Activated T-cell treated with anti-CD3 and anti-CD28 coated beads, Interleukin-2, amount 50 U/mL, for 24 hours (primary cell): Measurements from ENCODE around the gene NUP205.
"Not testable (repeated sequence)": the region's sequence is repeated elsewhere in the genome, so short reads cannot be mapped to it uniquely, and the experiment has no call there.

Experiments used
- DNase-seq: peaks from one replicate; pipeline ENCODE4 v3.0.0-alpha.2; 2020
- H3K27ac Mint-ChIP-seq: 2 replicates; pipeline ENCODE4 v1.8.0; 2020; ENCODE audit warnings: mild to moderate bottlenecking, mixed read lengths
- H3K27me3 Mint-ChIP-seq: 2 replicates; pipeline ENCODE4 v1.8.0; 2020; ENCODE audit warnings: mixed read lengths
- H3K36me3 Mint-ChIP-seq: 2 replicates; pipeline ENCODE4 v1.8.0; 2020; ENCODE audit warnings: low read depth, mixed read lengths
- H3K4me1 Mint-ChIP-seq: 2 replicates; pipeline ENCODE4 v1.8.0; 2020; ENCODE audit warnings: low read depth, mixed read lengths
- H3K4me3 Mint-ChIP-seq: 2 replicates; pipeline ENCODE4 v1.8.0; 2020; ENCODE audit warnings: mild to moderate bottlenecking, moderate library complexity, mixed read lengths
- H3K9me3 Mint-ChIP-seq: 2 replicates; pipeline ENCODE4 v1.8.0; 2020; ENCODE audit warnings: mixed read lengths

NUP205 gene

DNA sequence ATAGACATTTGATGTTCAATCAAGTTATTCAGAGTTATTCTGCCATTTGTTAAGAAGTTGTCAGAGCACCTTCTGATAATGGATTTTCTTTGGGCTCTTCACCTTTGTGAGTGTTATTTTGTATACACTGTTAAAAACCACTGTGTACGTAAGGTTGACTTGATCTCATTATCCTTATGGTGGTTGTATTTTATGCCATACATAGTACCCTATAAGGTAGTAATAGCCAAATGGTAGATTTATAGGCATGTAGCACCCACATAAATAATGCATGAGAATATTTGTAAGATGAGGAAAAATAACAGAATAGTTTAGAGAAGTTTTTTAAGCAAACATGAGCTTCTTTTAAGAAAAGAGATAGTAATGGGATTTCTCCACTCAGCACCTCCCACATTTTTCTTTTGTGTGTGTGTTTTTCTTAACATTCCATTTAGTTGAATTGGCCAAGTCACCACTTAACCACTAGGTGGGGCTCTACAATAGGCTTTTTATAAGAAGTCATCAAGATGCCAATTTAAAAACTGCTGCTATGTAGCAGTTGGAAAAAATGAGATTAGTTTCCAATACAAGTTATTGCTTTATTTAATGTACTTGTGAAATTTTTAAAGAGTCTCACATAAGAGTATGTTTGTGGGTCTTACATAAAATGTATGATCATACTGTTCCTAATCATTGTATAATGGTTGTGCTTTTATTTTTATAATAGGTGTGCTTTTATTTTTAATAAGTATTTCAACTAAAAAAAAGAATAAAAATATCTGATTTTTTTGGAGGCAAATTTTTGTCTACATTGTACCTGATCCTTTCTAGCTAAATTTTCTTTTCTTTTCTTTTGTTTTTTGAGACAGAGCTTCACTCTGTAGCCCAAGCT, 63.5 kb downstream of the NUP205 start:
- Mint-ChIP-seq H3K27me3 (no peaks in the 10 kb centered on the region), H3K27ac (no peak overlapping the region), H3K36me3 (peaks cover 90% of the 10 kb centered on the region), H3K4me1 (no peaks in the 10 kb centered on the region), H3K4me3 (no peak overlapping the region), H3K9me3 (no peaks in the 10 kb centered on the region)
- no peak for DNase-seq

- Mint-ChIP-seq H3K4me1 (no peaks in the 10 kb centered on the region), H3K4me3 (no peak overlapping the region), H3K36me3 (peaks cover 89% of the 10 kb centered on the region), H3K27ac (no peak overlapping the region), H3K9me3 (no peaks in the 10 kb centered on the region), H3K27me3 (no peaks in the 10 kb centered on the region)
- no peak for DNase-seq
Observed at GRCh38 chr7:135634191-135634878, 76.6 kb downstream of the NUP205 start.

GRCh38 chr7:135639690-135640089, 82.0 kb downstream of the NUP205 start:
- Mint-ChIP-seq H3K27ac (peak overlapping the region; percentile 59), H3K36me3 (peaks cover 90% of the 10 kb centered on the region)
- H3K4me1 Mint-ChIP-seq, H3K4me3 Mint-ChIP-seq, H3K9me3 Mint-ChIP-seq, H3K27me3 Mint-ChIP-seq, DNase-seq: not testable (repeated sequence)

DNA sequence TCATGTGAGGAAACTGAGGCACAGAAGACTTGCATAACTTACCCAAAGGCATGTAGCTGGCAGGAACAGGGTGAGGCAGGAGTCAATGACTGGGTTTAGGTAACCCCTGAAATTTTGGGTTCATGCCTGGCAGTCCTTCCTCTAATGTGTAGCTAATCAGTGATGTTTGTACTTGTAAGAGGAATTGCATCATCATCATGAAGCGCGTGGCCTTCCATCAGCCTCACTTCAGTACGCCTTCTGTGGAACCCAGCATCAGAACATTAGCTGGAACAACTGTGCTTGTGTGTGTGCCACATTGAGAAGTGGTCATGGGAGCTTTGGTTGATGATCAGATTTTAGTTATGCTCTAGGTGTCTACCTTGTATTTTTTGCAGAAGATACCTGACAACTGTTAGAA, 86.4 kb downstream of the NUP205 start:
- Mint-ChIP-seq H3K36me3 (peaks cover 93% of the 10 kb centered on the region), H3K9me3 (no peaks in the 10 kb centered on the region), H3K4me1 (no peaks in the 10 kb centered on the region), H3K27me3 (no peaks in the 10 kb centered on the region), H3K27ac (peak overlapping the region; percentile 62), H3K4me3 (no peak overlapping the region)
- DNase-seq, result no peak

- Mint-ChIP-seq H3K4me1 (no peaks in the 10 kb centered on the region), H3K36me3 (peaks cover 92% of the 10 kb centered on the region), H3K4me3 (no peak overlapping the region), H3K27ac (peak overlapping the region; percentile 26), H3K9me3 (no peaks in the 10 kb centered on the region), H3K27me3 (no peaks in the 10 kb centered on the region)
- DNase-seq, result no peak
Observed at GRCh38 chr7:135644729-135645128, 87.0 kb downstream of the NUP205 start.

GRCh38 chr7:135645296-135645904, 87.7 kb downstream of the NUP205 start:
- no peaks in the 10 kb centered on the region for H3K9me3 Mint-ChIP-seq
- H3K27me3 Mint-ChIP-seq, result no peaks in the 10 kb centered on the region
- peaks cover 92% of the 10 kb centered on the region for H3K36me3 Mint-ChIP-seq
- H3K4me1 Mint-ChIP-seq, result no peaks in the 10 kb centered on the region
- no peak for DNase-seq
- no peak overlapping the region for H3K4me3 Mint-ChIP-seq
- H3K27ac Mint-ChIP-seq, result no peak overlapping the region

GRCh38 chr7:135647755-135648154, 90.0 kb downstream of the NUP205 start:
- Mint-ChIP-seq H3K9me3 (no peaks in the 10 kb centered on the region), H3K27me3 (no peaks in the 10 kb centered on the region), H3K4me3 (no peak overlapping the region), H3K27ac (no peak overlapping the region), H3K36me3 (peaks cover 84% of the 10 kb centered on the region), H3K4me1 (no peaks in the 10 kb centered on the region)
- no peak for DNase-seq

DNA sequence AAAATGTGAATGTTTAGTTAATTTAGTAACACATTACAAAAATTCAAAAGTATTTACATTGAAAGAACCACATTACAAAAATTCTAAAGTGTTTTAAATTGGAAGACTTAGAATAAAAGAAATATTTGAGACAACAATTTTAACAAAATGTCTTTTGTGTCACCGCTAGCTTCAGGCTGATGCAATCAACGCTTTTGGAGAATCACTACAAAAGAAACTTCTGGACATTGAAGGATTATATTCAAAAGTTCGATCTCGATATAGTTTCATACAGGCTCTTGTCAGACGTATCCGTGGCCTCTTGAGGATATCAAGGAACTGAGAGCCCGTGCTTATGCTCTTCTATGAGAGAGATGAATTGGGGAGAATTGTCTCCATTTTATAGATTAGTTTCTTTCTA, 90.5 kb downstream of the NUP205 start:
- no peak overlapping the region for H3K4me3 Mint-ChIP-seq
- no peak for DNase-seq
- H3K36me3 Mint-ChIP-seq, result peaks cover 80% of the 10 kb centered on the region
- no peaks in the 10 kb centered on the region for H3K27me3 Mint-ChIP-seq
- H3K4me1 Mint-ChIP-seq, result no peaks in the 10 kb centered on the region
- no peak overlapping the region for H3K27ac Mint-ChIP-seq
- H3K9me3 Mint-ChIP-seq, result no peaks in the 10 kb centered on the region

DNA sequence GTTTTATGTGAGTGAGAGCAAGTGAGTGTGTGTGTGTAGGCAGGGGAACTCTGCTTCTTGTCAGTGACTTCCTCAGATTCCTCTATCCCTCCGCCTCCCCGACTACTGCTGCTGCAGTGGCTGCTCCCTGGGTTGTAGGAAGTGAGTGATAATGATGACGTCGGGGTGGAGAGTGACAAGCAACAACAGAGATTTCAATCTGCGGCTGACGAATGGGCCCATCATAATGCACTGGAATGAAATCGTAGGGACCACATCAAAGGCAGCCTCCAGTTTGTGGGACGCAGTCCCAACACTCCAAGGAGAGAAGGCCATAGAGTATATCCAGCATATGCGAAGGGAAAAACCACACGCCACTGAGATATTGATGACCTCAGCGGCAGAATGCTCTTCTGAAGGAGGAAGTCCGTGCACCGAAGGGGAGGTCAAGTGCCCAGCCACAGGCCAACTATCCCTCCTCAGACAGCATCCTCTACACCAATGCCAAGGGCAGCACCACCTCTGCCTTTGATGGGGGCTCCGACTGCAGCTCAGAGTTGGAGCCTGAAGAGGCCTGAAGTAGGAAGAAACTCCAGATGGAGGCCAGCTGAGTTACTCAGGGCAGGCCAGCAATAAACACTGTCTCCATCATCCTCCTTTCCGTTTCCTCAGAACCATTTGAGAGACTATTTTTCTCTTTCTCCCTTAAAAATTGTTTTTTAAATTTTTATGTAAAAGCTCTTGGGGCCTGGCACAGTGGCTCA, 93.3 kb downstream of the NUP205 start:
- H3K27ac Mint-ChIP-seq, result peak overlapping the region; percentile 47
- H3K4me1 Mint-ChIP-seq, result no peaks in the 10 kb centered on the region
- H3K36me3 Mint-ChIP-seq, result peaks cover 53% of the 10 kb centered on the region
- H3K27me3 Mint-ChIP-seq, result no peaks in the 10 kb centered on the region
- no peaks in the 10 kb centered on the region for H3K9me3 Mint-ChIP-seq
- DNase-seq, result no peak
- H3K4me3 Mint-ChIP-seq, result no peak overlapping the region

DNA sequence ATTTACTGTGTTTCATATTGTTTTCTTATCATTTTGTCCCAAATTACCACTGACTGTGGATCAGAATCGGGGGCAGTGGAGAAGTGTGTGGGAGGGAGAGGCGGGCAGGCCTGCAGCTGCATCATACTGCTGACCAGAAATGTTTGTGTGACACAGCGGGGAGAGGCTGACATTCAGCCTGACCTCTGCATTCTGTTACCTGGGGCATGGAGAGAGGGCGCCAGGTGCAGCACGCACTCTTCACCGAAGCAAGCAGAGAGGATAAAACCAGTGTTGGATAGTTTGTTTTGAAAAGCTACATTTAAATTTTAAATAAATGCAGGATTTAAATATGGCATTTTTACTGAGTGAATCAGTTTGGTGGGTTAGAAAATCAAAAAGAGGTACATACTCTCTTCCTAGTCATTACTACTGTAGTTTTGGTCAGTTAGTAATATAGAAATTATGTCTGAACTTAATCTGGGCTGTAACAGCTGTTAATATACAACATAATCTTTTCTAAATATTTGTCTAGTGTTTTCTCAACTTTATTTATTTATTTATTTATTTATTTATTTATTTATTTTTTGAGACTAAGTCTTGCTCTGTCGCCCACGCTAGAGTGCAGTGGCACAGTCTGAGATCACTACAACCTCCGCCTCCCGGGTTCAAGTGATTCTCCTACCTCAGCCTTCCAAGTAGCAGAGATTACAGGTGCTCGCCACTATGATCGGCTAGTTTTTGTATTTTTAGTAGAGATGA, 95.8 kb downstream of the NUP205 start:
- H3K36me3 Mint-ChIP-seq, result peaks cover 29% of the 10 kb centered on the region
- H3K4me3 Mint-ChIP-seq, result no peak overlapping the region
- no peaks in the 10 kb centered on the region for H3K27me3 Mint-ChIP-seq
- no peak for DNase-seq
- no peaks in the 10 kb centered on the region for H3K4me1 Mint-ChIP-seq
- H3K9me3 Mint-ChIP-seq, result no peaks in the 10 kb centered on the region
- no peak overlapping the region for H3K27ac Mint-ChIP-seq

DNA sequence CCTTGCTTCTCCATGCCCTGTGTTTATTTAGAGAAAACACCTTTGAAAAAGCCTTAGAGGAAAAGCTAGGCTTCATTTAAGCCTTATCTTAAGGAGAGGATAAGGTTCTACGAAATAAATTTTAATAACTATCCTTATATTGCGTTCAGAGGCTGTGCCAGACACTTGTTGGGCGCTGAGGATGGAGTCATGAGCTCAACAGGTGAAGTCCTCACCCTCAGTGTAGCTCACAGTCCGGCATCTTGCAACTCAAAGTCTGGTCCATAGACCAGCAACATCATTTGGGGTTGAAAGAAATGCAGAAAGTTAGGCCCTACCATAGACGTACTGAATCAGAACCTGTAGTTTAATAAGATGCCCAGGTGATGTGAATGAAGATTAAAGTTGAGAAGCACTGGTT, 100.8 kb downstream of the NUP205 start:
- Mint-ChIP-seq H3K36me3 (peaks cover 7% of the 10 kb centered on the region), H3K9me3 (no peaks in the 10 kb centered on the region), H3K27ac (no peak overlapping the region), H3K4me3 (no peak overlapping the region), H3K27me3 (no peaks in the 10 kb centered on the region), H3K4me1 (peaks cover 13% of the 10 kb centered on the region)
- no peak for DNase-seq

- DNase-seq, result no peak
- H3K4me1 Mint-ChIP-seq, result peaks cover 20% of the 10 kb centered on the region
- no peak overlapping the region for H3K4me3 Mint-ChIP-seq
- H3K27ac Mint-ChIP-seq, result no peak overlapping the region
- no peaks in the 10 kb centered on the region for H3K9me3 Mint-ChIP-seq
- H3K36me3 Mint-ChIP-seq, result peaks cover 12% of the 10 kb centered on the region
- no peaks in the 10 kb centered on the region for H3K27me3 Mint-ChIP-seq
Observed at GRCh38 chr7:135659159-135659846, 101.6 kb downstream of the NUP205 start.

DNA sequence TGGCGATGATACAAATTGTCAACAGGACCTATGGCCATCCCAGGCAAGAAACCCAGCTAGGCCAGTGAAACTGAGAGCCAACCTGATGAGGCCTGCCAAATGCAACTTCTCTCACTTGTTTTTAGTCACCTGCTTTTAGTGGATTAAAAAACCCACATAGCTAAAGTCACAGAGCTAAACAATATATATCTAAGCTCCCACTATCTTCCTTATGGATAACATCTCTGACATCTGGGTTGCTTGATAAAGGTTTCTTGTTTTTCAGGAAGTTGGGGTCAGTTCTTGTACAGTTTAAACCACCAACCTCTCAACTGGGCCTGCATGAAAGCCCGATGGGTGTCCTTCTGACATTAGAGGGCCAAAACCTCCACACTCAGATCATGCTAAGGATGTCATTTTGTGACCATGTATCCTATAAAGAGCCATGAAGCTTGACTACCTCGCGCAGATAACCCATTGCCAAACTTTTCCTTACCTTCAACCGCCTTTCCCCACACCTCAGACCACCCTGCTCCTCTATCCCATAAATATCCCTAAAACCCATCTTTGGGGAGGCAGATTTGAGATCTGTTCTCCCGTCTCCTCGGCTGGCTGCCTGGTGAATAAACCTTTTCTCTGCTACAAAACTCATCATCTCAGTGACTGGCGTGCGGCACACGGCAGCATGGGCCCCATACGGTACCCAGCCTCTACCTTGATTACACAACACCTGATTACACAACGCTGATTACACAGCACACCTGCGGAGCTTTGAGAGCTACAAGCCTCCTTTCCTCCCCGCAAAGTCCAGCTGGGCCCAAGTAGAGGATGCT, 103.8 kb downstream of the NUP205 start:
- no peak for DNase-seq
- H3K4me1 Mint-ChIP-seq, result peaks cover 40% of the 10 kb centered on the region
- H3K36me3 Mint-ChIP-seq, result peaks cover 19% of the 10 kb centered on the region
- no peaks in the 10 kb centered on the region for H3K9me3 Mint-ChIP-seq
- peak overlapping the region; percentile 98 for H3K4me3 Mint-ChIP-seq
- no peaks in the 10 kb centered on the region for H3K27me3 Mint-ChIP-seq
- H3K27ac Mint-ChIP-seq, result peak overlapping the region; percentile 99
